Neural progenitor cell (in vitro differentiated cells): ENCODE results near the gene ARL3.

ENCODE experiments used
- EZH2 ChIP-seq: fragments of 200-600 bp; sonication (generic); IDR thresholded peaks from 2 replicates; pipeline ENCODE4 v1.6.1; 2017; ENCODE audit warnings: antibody characterized with exemption, mild to moderate bottlenecking, moderate library complexity
- TF ChIP-seq, protein P1 (sequence below): fragments of 200-600 bp; sonication (generic); IDR thresholded peaks from 2 replicates; pipeline ENCODE4 v1.5.1; 2017; ENCODE audit warnings: antibody characterized with exemption, mild to moderate bottlenecking

- TF ChIP-seq, protein P1, sequence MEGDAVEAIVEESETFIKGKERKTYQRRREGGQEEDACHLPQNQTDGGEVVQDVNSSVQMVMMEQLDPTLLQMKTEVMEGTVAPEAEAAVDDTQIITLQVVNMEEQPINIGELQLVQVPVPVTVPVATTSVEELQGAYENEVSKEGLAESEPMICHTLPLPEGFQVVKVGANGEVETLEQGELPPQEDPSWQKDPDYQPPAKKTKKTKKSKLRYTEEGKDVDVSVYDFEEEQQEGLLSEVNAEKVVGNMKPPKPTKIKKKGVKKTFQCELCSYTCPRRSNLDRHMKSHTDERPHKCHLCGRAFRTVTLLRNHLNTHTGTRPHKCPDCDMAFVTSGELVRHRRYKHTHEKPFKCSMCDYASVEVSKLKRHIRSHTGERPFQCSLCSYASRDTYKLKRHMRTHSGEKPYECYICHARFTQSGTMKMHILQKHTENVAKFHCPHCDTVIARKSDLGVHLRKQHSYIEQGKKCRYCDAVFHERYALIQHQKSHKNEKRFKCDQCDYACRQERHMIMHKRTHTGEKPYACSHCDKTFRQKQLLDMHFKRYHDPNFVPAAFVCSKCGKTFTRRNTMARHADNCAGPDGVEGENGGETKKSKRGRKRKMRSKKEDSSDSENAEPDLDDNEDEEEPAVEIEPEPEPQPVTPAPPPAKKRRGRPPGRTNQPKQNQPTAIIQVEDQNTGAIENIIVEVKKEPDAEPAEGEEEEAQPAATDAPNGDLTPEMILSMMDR = no peak
- TF ChIP-seq EZH2 = no peak
These were observed 56.0 kb downstream of the ARL3 start for GRCh38 chr10:102657984-102658724.
